Vagina (tissue), 2 donors: Measurements from ENCODE around the gene DOK3. TPM values are rescaled to one million over a fixed set of nuclear protein-coding genes. Genes with fewer than 3 reads are reported as not detected.
A peak's percentile ranks its signal among the peaks of the same experiment; 100 is the strongest.
"Not testable (repeated sequence)": the region's sequence is repeated elsewhere in the genome, so short reads cannot be mapped to it uniquely, and the experiment has no call there.

Source experiments
- DNase-seq, 2 donors: peaks; one replicate each; pipeline ENCODE4 v3.0.0-alpha.2; 2017; ENCODE audit errors: extremely low spot score in 2 of 2
- H3K27ac ChIP-seq: fragments of 200-600 bp; sonication (generic); one replicate; pipeline ENCODE4 v1.5.1; 2019
- H3K27me3 ChIP-seq: fragments of 200-600 bp; sonication (generic); one replicate; pipeline ENCODE4 v1.5.1; 2019
- H3K36me3 ChIP-seq, 2 donors: fragments of 200-600 bp; sonication (generic); one replicate each; pipeline ENCODE4 v1.5.1; 2017 to 2019
- H3K4me1 ChIP-seq: fragments of 200-600 bp; sonication (generic); one replicate; pipeline ENCODE4 v1.5.1; 2019
- H3K4me3 ChIP-seq, 2 donors: fragments of 200-600 bp; sonication (generic); 1 replicate in 1 of 2; 2 replicates in 1 of 2; pipeline ENCODE4 v1.5.1; 2016 to 2019
- H3K9me3 ChIP-seq: fragments of 200-600 bp; sonication (generic); one replicate; pipeline ENCODE4 v1.5.1; 2019
- CTCF ChIP-seq, 3 experiments: fragments of 450-650 bp in 2 of 3; fragments of 200-600 bp in 1 of 3; sonication (generic) in 1 of 3; IDR thresholded peaks; one replicate each; pipeline ENCODE4 v1.5.1; 2017 to 2019; ENCODE audit warnings: antibody characterized with exemption in 3 of 3, mild to moderate bottlenecking in 2 of 3, moderate library complexity in 2 of 3
- POLR2A ChIP-seq, 2 donors: fragments of 450-650 bp; IDR thresholded peaks; one replicate each; pipeline ENCODE4 v1.6.1; 2017; ENCODE audit warnings: antibody characterized with exemption in 2 of 2, mild to moderate bottlenecking in 2 of 2, moderate library complexity in 2 of 2
- POLR2AphosphoS5 ChIP-seq, 2 donors: sonication (generic); formaldehyde crosslinking; IDR thresholded peaks; one replicate each; pipeline ENCODE4 v1.9.0; 2017; ENCODE audit warnings: antibody characterized with exemption in 2 of 2, mild to moderate bottlenecking in 2 of 2, low read depth in 1 of 2; ENCODE audit not compliant: insufficient read depth in 1 of 2
- intact Hi-C: fragments of 100-400 bp; cut with DNase I; formaldehyde crosslinking; loops from one replicate; pipeline ENCODE4 v1.15.1; 2023
- total RNA-seq: library from RNA; depleted of rRNA; stranded (reverse); fragments of >200 nt; gene quantifications from one replicate; pipeline ENCODE4 v1.2.3, GENCODE V29; 2016

Gene DOK3
- total RNA-seq, 1 donor from 2014 or later: 12.0 TPM

DNA sequence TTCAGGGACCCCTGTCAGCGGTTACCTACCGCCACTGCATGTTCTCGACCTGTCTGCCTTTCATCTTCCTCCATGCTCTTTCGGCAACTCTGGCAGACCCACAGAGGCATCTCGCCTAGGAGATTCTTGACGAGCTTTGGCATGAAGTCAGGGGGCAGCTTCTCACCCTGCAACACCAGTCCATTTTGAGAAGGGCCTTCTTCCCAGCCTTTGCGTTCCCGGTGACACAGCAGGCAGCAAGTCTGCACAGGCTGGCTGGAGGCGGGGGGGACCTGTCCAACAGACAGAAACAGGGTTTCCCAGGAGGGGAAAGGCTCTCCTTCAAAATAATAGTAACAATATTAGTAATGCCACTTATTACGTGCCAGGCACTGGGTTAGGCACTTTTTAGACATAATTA, 29.2 kb upstream of the DOK3 start:
- TF ChIP-seq POLR2A (IDR thresholded peaks at IDR 0.05): no peak
- no peak for TF ChIP-seq POLR2AphosphoS5 (IDR thresholded peaks at IDR 0.05; ENCODE audit: insufficient read depth in 1 of 2, low read depth in 1 of 2)
- TF ChIP-seq CTCF (IDR thresholded peaks at IDR 0.05): no peak
- Histone ChIP-seq H3K4me1 (peaks cover 65% of the 10 kb centered on the region), H3K27me3 (no peaks in the 10 kb centered on the region), H3K4me3 (no peak overlapping the region), H3K27ac (peak overlapping the region; percentile 83), H3K9me3 (no peaks in the 10 kb centered on the region), H3K36me3 (peaks cover 0 to 34% of the 10 kb centered on the region in 2 donors)
- DNase-seq: no peak
- intact Hi-C loops: no loop called here

DNA sequence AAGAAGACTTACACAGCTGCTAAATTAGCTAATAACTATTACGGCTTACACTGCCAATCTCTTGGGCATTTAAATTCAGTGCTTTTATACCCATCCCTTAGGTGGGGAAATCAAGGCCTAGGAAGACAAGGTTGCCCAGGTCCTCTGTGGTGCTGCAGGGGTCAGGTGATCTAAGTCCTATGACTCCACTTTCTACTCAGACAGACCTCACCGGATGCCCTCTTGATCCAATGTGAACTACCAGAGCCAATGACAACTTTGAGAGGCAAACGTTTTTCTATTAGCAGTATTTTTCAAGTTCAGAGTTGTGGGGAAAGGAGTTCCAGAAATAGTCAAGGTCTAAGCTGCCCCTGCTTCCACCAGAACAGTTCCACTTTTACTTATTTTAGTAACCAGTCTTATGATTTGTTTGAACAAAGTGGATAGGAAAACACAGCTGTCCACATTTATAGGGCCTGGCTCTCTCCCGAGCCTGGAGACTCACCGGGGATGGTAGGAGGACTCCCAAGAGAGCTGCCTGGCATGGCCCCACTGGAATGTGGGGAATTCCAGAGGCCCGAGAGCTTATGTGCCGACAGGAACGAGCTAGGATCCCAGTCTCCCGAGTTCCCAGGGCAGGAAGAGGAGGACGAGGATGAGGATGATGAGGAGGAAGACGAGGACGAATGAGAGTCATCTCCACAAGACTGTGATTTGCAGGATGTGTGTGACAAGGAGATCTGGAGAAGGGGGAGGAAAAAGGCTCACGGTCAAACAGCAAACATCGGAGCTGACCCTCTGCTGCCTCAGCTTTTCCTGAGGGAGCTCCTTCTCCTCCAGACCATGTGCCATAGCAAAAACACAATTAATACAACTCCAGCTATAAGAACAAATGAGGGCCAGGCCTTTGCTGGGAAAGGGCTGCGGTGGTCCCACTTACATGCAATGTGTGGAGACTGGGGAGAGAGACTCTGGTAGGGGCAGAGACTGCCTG, 28.0 kb upstream of the DOK3 start:
- Histone ChIP-seq H3K9me3 (no peaks in the 10 kb centered on the region), H3K27me3 (no peaks in the 10 kb centered on the region), H3K4me1 (peaks cover 53% of the 10 kb centered on the region), H3K36me3 (peaks cover 0 to 39% of the 10 kb centered on the region in 2 donors), H3K4me3 (no peak overlapping the region), H3K27ac (peak overlapping the region; percentile 83)
- TF ChIP-seq POLR2AphosphoS5 (IDR thresholded peaks at IDR 0.05; ENCODE audit: insufficient read depth in 1 of 2, low read depth in 1 of 2) (peak in 1 of 2 donors; percentile 36), POLR2A (IDR thresholded peaks at IDR 0.05) (no peak)
- no peak for DNase-seq
- intact Hi-C loops: no loop called here

- Histone ChIP-seq H3K9me3 (no peaks in the 10 kb centered on the region), H3K27ac (peak overlapping the region; percentile 83), H3K36me3 (peaks cover 0 to 45% of the 10 kb centered on the region in 2 donors), H3K27me3 (no peaks in the 10 kb centered on the region), H3K4me3 (no peak overlapping the region), H3K4me1 (peaks cover 50% of the 10 kb centered on the region)
- TF ChIP-seq POLR2AphosphoS5 (IDR thresholded peaks at IDR 0.05; ENCODE audit: insufficient read depth in 1 of 2, low read depth in 1 of 2) (no peak), POLR2A (IDR thresholded peaks at IDR 0.05) (no peak), CTCF (IDR thresholded peaks at IDR 0.05) (no peak)
- intact Hi-C loops: no loop called here
- DNase-seq: no peak
Observed at GRCh38 chr5:177536386-177536785, 26.8 kb upstream of the DOK3 start.

DNA sequence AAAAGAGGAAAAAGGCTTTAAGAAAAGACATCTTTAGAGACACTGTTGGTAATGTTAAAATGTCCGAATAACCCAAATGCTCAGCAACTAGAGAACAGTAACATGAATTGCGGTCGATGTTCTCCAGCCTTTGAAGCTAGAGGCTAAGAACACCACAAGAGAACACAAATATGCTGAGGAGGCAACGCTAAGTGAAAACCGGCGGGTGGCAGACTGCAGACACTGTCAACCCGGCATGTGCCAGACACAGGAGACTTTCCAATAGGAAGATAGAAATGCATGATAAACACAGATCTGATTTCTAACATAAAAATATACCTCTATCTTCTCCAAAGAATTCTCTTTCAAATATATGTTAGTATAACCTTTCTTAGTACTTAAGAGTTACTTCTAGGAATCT, 25.5 kb upstream of the DOK3 start:
- intact Hi-C loops: no loop called here
- Histone ChIP-seq H3K4me1 (peaks cover 42% of the 10 kb centered on the region), H3K36me3 (peaks cover 0 to 57% of the 10 kb centered on the region in 2 donors), H3K27ac (no peak overlapping the region), H3K9me3 (no peaks in the 10 kb centered on the region), H3K4me3 (no peak overlapping the region), H3K27me3 (no peaks in the 10 kb centered on the region)
- DNase-seq: no peak
- TF ChIP-seq CTCF (IDR thresholded peaks at IDR 0.05) (no peak), POLR2A (IDR thresholded peaks at IDR 0.05) (no peak), POLR2AphosphoS5 (IDR thresholded peaks at IDR 0.05; ENCODE audit: insufficient read depth in 1 of 2, low read depth in 1 of 2) (no peak)

DNA sequence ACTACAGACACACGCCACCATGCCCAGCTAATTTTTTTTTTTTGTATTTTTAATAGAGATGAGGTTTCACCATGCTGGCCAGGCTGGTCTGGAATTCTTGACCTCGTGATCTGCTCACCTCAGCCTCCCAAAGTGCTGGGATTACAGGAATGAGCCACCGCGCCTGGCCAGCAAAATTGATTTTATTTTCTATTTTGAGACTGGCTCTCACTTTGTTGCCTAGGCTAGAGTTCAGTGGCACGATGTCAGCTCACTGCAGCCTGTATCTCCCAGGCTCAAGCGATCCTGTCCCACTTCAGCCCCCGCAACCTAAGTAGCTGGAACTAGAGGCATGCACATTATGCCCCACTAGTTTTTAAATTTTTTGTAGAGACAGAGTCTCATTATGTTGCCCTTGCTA, 24.8 kb upstream of the DOK3 start:
- H3K27me3 ChIP-seq, intact Hi-C loops, DNase-seq, H3K9me3 ChIP-seq, H3K27ac ChIP-seq, H3K4me3 ChIP-seq: not testable (repeated sequence)
- Histone ChIP-seq H3K36me3 (peaks cover 0 to 64% of the 10 kb centered on the region in 2 donors), H3K4me1 (peaks cover 42% of the 10 kb centered on the region)
